HG03097 (cell line): ENCODE measurements around the gene ZNF248.

Experiments
- ATAC-seq: cut with Tn5 transposase; IDR thresholded peaks from one replicate; pipeline ENCODE4 v1.9.1; 2021; ENCODE audit not compliant: unreplicated experiment, low FRiP score

Gene ZNF248

GRCh38 chr10:37831495-37832333 lies 25.7 kb downstream of the ZNF248 start:
- no peak for ATAC-seq

- ATAC-seq = no peak
These were observed 30.6 kb downstream of the ZNF248 start for GRCh38 chr10:37826806-37827205.

DNA sequence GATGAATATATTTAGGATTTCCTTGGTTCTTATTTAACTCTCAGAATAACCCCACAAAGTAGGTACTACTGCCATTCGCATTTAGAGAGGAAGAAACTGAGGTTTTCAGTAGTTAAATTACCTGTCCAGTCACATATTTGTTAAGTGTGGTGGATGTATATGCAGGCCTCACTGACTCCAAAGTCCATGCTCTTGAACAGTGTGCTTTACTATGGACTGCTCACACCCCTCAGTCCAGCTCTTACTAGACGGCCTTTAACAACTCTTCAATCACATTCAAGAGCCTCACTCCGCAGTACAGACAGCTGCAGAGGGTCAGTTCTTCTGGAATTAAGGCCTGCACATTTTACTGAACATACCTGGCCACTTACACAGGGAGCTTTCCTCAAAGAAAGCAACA lies 36.2 kb downstream of the ZNF248 start:
- ATAC-seq = no peak

GRCh38 chr10:37819797-37820196 lies 37.6 kb downstream of the ZNF248 start:
- ATAC-seq = no peak

DNA sequence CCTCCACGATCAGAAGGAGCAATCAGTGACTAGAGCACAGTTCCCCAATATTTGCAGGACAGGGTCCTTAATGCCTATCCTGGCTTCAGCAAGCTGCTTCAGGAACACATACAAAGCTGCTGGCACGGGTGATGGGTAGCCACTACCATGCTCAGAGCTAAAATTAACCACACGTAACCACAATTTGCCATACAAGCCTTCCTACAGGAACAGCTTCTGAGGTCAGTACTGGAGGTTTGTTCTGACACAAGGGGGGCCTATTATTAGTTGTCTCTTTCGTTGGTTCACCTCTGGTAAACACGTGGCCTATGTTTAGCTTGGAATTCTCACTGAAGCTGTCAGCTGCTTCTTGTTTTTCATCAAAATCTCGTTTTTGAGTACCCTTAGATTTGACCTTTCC lies 41.1 kb downstream of the ZNF248 start:
- no peak for ATAC-seq

- ATAC-seq = no peak
These were observed 43.6 kb downstream of the ZNF248 start for GRCh38 chr10:37813763-37814162.

DNA sequence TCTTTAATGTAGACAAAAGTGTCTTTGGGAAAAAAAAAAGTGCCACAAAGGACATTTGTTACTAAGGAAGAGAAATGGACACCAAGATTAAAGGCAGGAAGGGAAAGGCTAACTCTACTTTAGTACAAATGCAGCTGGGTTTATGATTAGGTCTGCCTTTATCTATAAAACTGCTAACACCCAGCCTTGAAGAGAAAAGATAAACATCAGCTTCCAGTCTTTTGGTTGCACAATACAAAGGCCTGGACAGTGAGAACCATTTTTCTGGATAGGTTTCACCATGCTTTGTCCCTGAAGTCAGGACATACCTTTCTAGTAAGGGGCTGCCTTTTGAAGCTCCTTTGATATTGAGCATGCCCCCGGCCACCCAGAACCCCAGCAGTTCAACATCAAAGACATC lies 45.1 kb downstream of the ZNF248 start:
- no peak for ATAC-seq

DNA sequence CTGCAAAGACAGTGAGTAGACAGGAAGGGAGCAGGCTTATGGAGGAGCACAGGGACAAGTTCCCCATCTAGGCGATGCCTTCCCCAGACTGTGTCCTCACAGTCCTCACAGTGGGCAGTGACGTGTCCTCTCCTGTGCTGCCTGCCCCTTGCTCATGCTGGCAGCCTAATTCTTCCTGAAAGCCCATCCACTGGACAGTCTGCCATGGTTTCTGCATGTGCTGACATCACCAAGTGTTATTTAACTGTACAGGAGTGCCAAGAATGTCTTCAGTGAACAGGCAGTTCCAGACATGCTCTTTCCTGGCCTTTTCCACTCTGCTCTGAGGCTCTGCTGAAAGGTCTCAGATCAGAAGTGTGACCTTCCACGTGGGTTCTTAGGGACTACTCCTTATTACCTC lies 54.1 kb downstream of the ZNF248 start:
- ATAC-seq = no peak

DNA sequence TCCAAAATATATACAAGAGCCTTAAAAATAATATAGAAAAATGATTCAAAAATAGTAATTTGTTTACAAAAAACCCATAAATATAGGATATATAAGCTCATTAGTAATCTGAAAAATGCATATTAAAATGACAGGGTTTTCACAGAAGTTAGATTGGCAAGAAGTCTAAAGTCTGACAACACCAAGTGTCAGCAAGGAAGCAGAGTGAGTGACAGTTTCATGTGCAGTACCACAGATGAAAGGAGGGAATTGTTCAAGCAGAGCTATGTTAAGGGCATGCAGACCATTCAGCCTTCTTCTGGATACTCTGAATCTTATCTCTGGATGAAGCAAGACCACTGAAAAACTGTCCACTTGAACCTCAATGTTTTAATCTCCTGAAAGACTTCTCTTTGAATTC lies 55.9 kb downstream of the ZNF248 start:
- no peak for ATAC-seq

DNA sequence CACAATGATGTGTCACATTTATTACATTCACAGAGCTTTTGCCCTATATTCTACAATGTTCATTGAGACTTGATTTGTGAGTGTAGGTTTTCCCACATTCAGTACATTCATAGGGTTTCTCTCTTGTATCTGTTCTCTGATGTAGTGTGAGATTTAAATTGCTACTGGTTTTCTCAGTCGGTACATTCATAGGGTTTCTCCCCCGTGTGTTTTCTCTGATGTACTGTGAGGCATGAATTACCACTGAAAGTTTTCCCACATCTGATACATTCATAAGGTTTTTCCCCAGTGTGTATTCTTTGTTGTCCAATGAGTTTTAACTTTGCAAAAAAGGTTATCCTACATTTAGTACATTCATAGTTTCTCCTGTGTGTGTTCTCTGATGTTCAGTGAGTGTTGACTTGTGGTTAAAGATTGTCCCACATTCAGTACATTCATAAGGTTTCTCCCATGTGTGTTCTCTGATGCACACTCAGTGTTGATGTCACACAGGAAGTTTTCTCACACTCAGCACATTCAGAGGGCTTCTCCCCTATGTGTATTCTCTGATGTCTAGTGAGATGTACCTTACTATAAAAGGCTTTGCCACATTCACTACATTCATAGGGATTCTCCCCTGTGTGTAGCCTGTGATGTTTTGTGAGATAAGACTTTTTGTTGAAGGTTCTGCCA lies 63.0 kb downstream of the ZNF248 start:
- ATAC-seq = no peak

DNA sequence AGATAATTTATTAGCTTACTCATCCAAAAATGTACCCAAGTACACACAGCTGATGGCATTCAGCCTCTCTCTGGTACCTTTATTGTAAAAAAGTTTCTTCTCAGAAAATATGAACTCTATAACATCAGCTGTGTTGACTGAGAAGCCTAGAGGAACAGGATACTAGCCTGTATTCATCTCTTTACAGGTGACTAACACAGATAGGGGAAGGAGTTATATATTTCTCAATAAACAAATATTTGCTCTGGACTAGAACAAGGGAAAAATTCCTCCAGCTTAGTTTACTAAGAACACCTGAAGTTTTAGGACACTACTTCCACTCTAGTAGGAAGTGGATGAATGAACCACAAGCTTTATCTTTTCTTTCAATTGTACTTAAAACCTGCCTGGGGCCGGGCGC lies 67.8 kb downstream of the ZNF248 start:
- ATAC-seq = no peak

GRCh38 chr10:37784678-37785077 lies 72.7 kb downstream of the ZNF248 start:
- ATAC-seq = no peak

GRCh38 chr10:37780536-37780935 lies 76.9 kb downstream of the ZNF248 start:
- ATAC-seq = no peak

DNA sequence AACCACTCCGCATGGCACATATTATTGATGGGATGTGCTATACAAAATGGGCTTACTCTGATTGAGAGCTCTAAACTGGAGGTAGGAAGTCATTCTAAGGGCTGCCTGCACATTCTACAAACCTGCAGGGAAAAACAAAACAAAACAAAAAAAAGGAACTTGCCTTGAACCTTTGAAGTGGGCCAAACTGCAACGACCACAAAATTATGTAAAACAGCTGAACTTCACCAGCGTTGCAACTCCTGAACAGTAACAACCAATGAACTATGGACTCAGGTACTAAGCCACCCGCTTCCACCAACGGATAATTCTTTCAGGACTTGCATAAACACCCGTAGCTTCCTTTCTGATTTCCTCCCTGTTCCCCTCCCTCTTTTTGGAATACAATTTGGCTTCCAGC lies 80.4 kb downstream of the ZNF248 start:
- no peak for ATAC-seq

DNA sequence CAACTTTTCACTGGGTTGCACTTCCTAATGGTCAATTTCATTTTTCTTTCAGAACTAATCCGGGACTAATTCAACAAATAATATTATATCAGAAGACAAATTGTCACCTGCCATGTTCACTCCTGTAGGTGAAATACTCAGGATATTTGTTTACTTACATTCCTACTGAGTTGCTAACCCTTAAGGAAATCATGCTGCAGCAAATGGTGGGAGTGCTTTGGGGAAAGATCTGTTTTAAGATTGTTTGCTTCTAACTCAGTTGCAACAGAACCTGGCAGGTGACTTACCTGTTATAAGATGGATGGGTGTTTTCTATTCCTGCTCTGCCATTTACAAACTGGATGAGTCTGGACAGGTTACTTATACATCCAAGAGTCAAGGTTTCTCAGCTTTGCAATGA lies 81.8 kb downstream of the ZNF248 start:
- no peak for ATAC-seq

DNA sequence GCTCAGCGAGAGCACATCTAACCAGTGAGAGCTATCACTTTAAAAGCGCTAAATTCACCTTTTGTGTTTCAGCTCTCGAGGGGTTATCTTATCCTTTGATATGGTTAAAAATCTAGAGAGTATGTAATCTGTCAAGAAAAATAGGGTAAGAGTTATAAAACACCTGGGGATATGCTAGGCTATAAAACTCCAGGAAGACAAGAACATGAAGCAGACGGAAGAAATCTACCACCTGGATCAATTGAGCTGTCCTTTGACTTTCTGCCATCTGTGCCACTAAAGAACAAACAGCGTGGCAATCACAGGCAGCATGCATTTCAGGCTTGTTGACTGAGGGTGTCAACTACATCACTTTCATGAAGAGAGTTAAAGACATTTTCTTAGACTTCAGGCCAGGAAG lies 83.1 kb downstream of the ZNF248 start:
- no peak for ATAC-seq

GRCh38 chr10:37765216-37765615 lies 92.2 kb downstream of the ZNF248 start:
- ATAC-seq = no peak

GRCh38 chr10:37763132-37763531 lies 94.3 kb downstream of the ZNF248 start:
- ATAC-seq = no peak

DNA sequence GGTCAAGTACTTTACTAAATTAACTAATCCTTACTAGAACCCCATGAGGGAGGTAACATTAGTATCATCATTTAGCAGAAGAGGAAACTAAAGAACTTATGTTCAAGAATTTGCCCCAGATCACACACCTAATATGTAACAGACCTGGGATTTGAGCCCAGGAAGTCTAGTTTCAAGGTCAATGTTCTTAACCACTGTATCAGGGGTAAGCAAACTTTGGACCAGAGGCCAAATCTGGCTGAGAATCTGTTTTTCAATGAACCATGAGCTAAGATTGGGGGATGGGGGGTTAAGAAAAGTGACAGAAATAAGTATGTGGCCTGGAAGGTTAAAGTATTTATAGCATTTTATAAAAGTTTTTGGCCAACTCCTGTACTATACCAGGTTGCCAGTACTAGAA lies 95.1 kb downstream of the ZNF248 start:
- ATAC-seq = no peak

DNA sequence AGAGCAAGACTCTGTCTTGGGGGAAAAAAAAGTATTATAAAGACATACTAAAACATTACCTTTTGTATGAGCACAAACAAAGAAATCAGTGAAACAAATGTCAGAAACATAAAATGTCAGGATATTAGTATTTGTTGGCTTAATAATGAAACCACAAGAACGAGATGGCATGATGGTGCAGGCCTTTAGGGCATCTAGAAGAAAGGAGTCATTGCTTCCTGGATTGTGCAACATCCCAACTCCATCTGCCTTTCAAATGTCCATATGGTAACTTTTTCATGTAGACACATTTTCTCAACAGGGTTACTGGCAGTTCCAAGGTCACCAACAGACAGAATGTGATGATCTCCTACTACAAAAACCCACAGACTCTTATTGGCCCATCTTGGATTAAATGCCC lies 96.6 kb downstream of the ZNF248 start:
- ATAC-seq = no peak

GRCh38 chr10:37758074-37758473 lies 99.3 kb downstream of the ZNF248 start:
- no peak for ATAC-seq
